ENCODE results near the gene CX3CR1.

GRCh38 chr3:39260957-39261356, 18.9 kb downstream of the CX3CR1 start:
- TF ChIP-seq ZNF274 (IDR thresholded peaks at IDR 0.05; ENCODE audit: low read depth, low read length) (no peak), YY1 (IDR thresholded peaks at IDR 0.05; ENCODE audit: insufficient read depth, insufficient read length) (no peak), SUZ12 (IDR thresholded peaks at IDR 0.05; ENCODE audit: extremely low read depth, insufficient read depth, insufficient read length) (no peak)

Measured in NT2/D1 (cell line).